ENCODE measurements around the gene SLC25A38.

DNA sequence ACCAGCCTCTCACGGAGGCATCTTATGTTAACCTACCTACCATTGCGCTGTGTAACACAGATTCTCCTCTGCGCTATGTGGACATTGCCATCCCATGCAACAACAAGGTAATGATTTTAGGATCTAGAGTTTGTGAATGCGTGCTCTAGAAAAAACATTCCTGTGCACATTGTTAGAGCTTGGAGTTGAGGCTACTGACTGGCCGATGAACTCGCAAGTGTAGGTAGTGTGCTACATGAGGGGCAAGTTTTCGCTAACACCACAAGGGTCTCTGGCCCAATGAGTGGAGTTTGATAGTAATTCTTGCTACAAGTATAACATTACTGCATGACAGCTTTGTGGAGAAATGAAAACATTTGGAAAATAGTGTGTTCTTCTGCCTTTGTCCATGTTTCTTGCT is 27.7 kb downstream of the SLC25A38 start:
- TF ChIP-seq, protein P1, sequence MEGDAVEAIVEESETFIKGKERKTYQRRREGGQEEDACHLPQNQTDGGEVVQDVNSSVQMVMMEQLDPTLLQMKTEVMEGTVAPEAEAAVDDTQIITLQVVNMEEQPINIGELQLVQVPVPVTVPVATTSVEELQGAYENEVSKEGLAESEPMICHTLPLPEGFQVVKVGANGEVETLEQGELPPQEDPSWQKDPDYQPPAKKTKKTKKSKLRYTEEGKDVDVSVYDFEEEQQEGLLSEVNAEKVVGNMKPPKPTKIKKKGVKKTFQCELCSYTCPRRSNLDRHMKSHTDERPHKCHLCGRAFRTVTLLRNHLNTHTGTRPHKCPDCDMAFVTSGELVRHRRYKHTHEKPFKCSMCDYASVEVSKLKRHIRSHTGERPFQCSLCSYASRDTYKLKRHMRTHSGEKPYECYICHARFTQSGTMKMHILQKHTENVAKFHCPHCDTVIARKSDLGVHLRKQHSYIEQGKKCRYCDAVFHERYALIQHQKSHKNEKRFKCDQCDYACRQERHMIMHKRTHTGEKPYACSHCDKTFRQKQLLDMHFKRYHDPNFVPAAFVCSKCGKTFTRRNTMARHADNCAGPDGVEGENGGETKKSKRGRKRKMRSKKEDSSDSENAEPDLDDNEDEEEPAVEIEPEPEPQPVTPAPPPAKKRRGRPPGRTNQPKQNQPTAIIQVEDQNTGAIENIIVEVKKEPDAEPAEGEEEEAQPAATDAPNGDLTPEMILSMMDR (IDR thresholded peaks at IDR 0.05), result no peak
- no peak for TF ChIP-seq EZH2phosphoT487 (IDR thresholded peaks at IDR 0.05)

Measured in neural progenitor cell (in vitro differentiated cells).